CD14-positive monocyte (primary cell): ENCODE measurements around the gene RRBP1. TPM values are rescaled to one million over a fixed set of nuclear protein-coding genes. Genes with fewer than 3 reads are reported as not detected.

ENCODE experiments used
- DNase-seq, 3 donors: peaks; one replicate each; pipeline ENCODE4 v3.0.0-alpha.2; 2011 to 2022
- H2AFZ ChIP-seq: 2 replicates; pipeline ENCODE4 v1.6.0; 2012; ENCODE audit warnings: mild to moderate bottlenecking, low read depth, low read length, inconsistent platforms; ENCODE audit not compliant: insufficient read depth, poor library complexity, severe bottlenecking
- H3K27ac ChIP-seq, 2 donors: 1 replicate in 1 of 2; 2 replicates in 1 of 2; pipeline ENCODE4 v1.5.1; 2012 to 2013; ENCODE audit warnings: low read length in 2 of 2, control low read depth in 1 of 2, inconsistent platforms in 1 of 2, low read depth in 1 of 2, mild to moderate bottlenecking in 1 of 2
- H3K27me3 ChIP-seq, 2 donors: one replicate each; pipeline versions ENCODE4 v1.6.0 to v1.6.1; 2011 to 2013; ENCODE audit warnings: low read length in 2 of 2; ENCODE audit not compliant: control insufficient read depth in 2 of 2, insufficient read depth in 2 of 2
- H3K36me3 ChIP-seq, 2 donors: replicated peaks in 1 of 2; 1 replicate in 1 of 2; 2 replicates in 1 of 2; pipeline versions ENCODE4 v1.5.1 to v1.6.1; 2012 to 2013; ENCODE audit warnings: low read length in 2 of 2, control low read depth in 1 of 2, inconsistent platforms in 1 of 2, mild to moderate bottlenecking in 1 of 2; ENCODE audit not compliant: insufficient read depth in 2 of 2, control insufficient read depth in 1 of 2
- H3K4me1 ChIP-seq, 2 donors: 1 replicate in 1 of 2; 2 replicates in 1 of 2; pipeline versions ENCODE4 v1.5.1 to v1.6.1; 2012 to 2013; ENCODE audit warnings: low read length in 2 of 2, control low read depth in 1 of 2, inconsistent platforms in 1 of 2, mild to moderate bottlenecking in 1 of 2, moderate library complexity in 1 of 2; ENCODE audit not compliant: insufficient read depth in 2 of 2, control insufficient read depth in 1 of 2
- H3K4me2 ChIP-seq: replicated peaks from 2 replicates; pipeline ENCODE3; 2012; ENCODE audit warnings: low read length, moderate library complexity, mild to moderate bottlenecking; ENCODE audit not compliant: poor library complexity, severe bottlenecking; ENCODE audit errors: extremely low read depth
- H3K4me3 ChIP-seq, 3 experiments: fragments of 200-600 bp in 1 of 3; sonication (generic) in 1 of 3; replicated peaks in 1 of 3; 1 replicate in 2 of 3; 2 replicates in 1 of 3; pipeline ENCODE4 v1.5.1; 2011 to 2013; ENCODE audit warnings: low read length in 3 of 3, mild to moderate bottlenecking in 3 of 3, control low read depth in 2 of 3, low read depth in 2 of 3, inconsistent platforms in 1 of 3, moderate library complexity in 1 of 3
- H3K79me2 ChIP-seq: 2 replicates; pipeline ENCODE4 v1.6.0; 2012; ENCODE audit warnings: mild to moderate bottlenecking, control low read depth, inconsistent platforms, low read length, moderate library complexity; ENCODE audit not compliant: insufficient read depth
- H3K9ac ChIP-seq: 2 replicates; pipeline ENCODE4 v1.6.0; 2017; ENCODE audit warnings: low read length, mild to moderate bottlenecking; ENCODE audit not compliant: insufficient read depth, poor library complexity, severe bottlenecking
- H3K9me3 ChIP-seq, 2 donors: replicated peaks in 1 of 2; 1 replicate in 1 of 2; 2 replicates in 1 of 2; pipeline versions ENCODE4 v1.5.1 to v1.6.1; 2012 to 2013; ENCODE audit warnings: low read length in 2 of 2, control low read depth in 1 of 2; ENCODE audit not compliant: control insufficient read depth in 1 of 2, insufficient read depth in 1 of 2
- H4K20me1 ChIP-seq: 2 replicates; pipeline ENCODE4 v1.6.0; 2012; ENCODE audit warnings: mild to moderate bottlenecking, low read length, control low read depth, moderate library complexity; ENCODE audit not compliant: insufficient read depth
- H3K27ac Mint-ChIP-seq, 7 donors: one replicate each; pipeline ENCODE4 v1.8.0; 2020; ENCODE audit warnings: mild to moderate bottlenecking in 7 of 7, mixed read lengths in 7 of 7, moderate library complexity in 6 of 7, inconsistent platforms in 2 of 7
- H3K27me3 Mint-ChIP-seq, 3 donors: one replicate each; pipeline ENCODE4 v1.8.0; 2021 to 2022; ENCODE audit warnings: low read depth in 3 of 3, mild to moderate bottlenecking in 3 of 3, mixed read lengths in 3 of 3, moderate library complexity in 3 of 3, inconsistent platforms in 1 of 3
- H3K36me3 Mint-ChIP-seq, 2 donors: one replicate each; pipeline ENCODE4 v1.8.0; 2020; ENCODE audit warnings: mixed read lengths in 2 of 2, inconsistent platforms in 1 of 2, mild to moderate bottlenecking in 1 of 2
- H3K4me1 Mint-ChIP-seq: one replicate; pipeline ENCODE4 v1.8.0; 2020; ENCODE audit warnings: mild to moderate bottlenecking, mixed read lengths
- H3K4me3 Mint-ChIP-seq, 2 donors: one replicate each; pipeline ENCODE4 v1.8.0; 2020; ENCODE audit warnings: mild to moderate bottlenecking in 2 of 2, mixed read lengths in 2 of 2, moderate library complexity in 1 of 2
- H3K9me3 Mint-ChIP-seq, 7 donors: one replicate each; pipeline ENCODE4 v1.8.0; 2020 to 2022; ENCODE audit warnings: mixed read lengths in 7 of 7, mild to moderate bottlenecking in 6 of 7, moderate library complexity in 6 of 7, inconsistent platforms in 2 of 7
- CTCF ChIP-seq: fragments of 200-600 bp; IDR thresholded peaks from one replicate; pipeline ENCODE4 v1.8.0; 2022; ENCODE audit warnings: antibody characterized with exemption, mild to moderate bottlenecking
- WGBS: methylation state at CpG from one replicate; pipeline ENCODE4 v1.1.5; 2013; ENCODE audit warnings: missing lambda C conversion rate; ENCODE audit not compliant: insufficient coverage; 5-methylcytosine and 5-hydroxymethylcytosine counted together
- intact Hi-C, 2 donors: fragments of 100-400 bp; cut with micrococcal nuclease; formaldehyde crosslinking; loops; one replicate each; pipeline versions ENCODE4 v1.15.0 to v1.15.1; 2023
- polyA plus RNA-seq, 3 donors: library from polyadenylated mRNA; depleted of rRNA in 1 of 3; unstranded in 2 of 3; stranded (reverse) in 1 of 3; fragments of 300-500 nt in 2 of 3; fragments of >200 nt in 1 of 3; fragmentation: Illumina TruSeq in 2 of 3; gene quantifications; 1 replicate in 2 of 3; 2 replicates in 1 of 3; pipeline ENCODE4 v1.2.3, GENCODE V29; 2012 to 2021

Gene RRBP1
- polyA plus RNA-seq, 3 donors: 4.7 to 22.2 (median 7.5) TPM

GRCh38 chr20:17634661-17635331 lies 47.2 kb downstream of the RRBP1 start:
- H3K27ac ChIP-seq: peak overlapping the region; percentile 51 to 70

More at GRCh38 chr20:17634661-17635331, 47.2 kb downstream of the RRBP1 start:
- Histone ChIP-seq H3K4me1 (peaks cover 12 to 13% of the 10 kb centered on the region in 2 donors), H3K36me3 (peaks cover 84 to 100% of the 10 kb centered on the region in 2 donors), H3K9me3 (no peaks in the 10 kb centered on the region), H3K27me3 (no peaks in the 10 kb centered on the region), H3K9ac (peak overlapping the region; percentile 32), H4K20me1 (peaks cover 15% of the 10 kb centered on the region), H3K79me2 (no peaks in the 10 kb centered on the region), H3K4me2 (no peak overlapping the region), H2AFZ (no peak overlapping the region), H3K4me3 (no peak overlapping the region)
- peak; percentile 14 to 49 (median 28) for DNase-seq
- H3K9me3 Mint-ChIP-seq: no peaks in the 10 kb centered on the region
- intact Hi-C loops: no loop called here
- H3K27me3 Mint-ChIP-seq: peaks cover 0 to 1% (median 0%) of the 10 kb centered on the region in 3 donors
- WGBS: 2% methylated on average over 12 of the region's 13 CpGs
- H3K27ac Mint-ChIP-seq: peak overlapping the region; percentile 75 to 93 (median 85)
- no peak for TF ChIP-seq CTCF
- peaks cover 74 to 98% of the 10 kb centered on the region in 2 donors for H3K36me3 Mint-ChIP-seq
- peaks cover 20% of the 10 kb centered on the region for H3K4me1 Mint-ChIP-seq
- H3K4me3 Mint-ChIP-seq: no peak overlapping the region
